Renal cortical epithelial cell (primary cell): ENCODE results near the gene CYB5R3. TPM values are rescaled to one million over a fixed set of nuclear protein-coding genes. Genes with fewer than 3 reads are reported as not detected.
"Not testable (repeated sequence)": the region's sequence is repeated elsewhere in the genome, so short reads cannot be mapped to it uniquely, and the experiment has no call there.

Source experiments
- DNase-seq: peaks from one replicate; pipeline ENCODE4 v3.0.0-alpha.2; 2011; ENCODE audit warnings: low read depth
- total RNA-seq: library from RNA; depleted of rRNA; stranded (reverse); fragments of >200 nt; gene quantifications from 2 replicates; pipeline ENCODE4 v1.2.3, GENCODE V29; 2014

Gene CYB5R3
- total RNA-seq, 1 donor from 2014 or later, result 86.9 TPM

DNA sequence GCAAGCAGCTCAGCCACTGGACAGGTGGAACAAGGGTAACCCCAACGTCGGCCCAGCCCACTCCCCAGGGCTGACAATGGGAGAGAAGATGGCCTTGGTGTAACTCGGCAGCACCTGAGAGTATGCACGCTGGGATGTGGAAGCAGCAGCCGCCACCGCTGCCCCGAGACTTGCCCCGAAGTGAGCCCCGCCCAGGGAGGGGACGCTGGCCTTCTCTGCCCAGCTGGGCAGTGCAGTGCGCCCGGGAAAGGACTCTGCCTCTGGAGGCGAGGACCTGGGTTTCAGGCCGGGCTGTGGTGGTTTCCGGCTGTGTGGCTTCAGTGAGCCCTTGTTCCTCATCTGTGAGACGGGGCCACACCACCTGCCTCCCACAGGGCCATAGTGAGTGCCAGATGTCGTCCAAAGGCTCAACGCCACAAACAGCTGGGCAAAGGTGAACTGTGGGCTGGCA lies 25.9 kb downstream of the CYB5R3 start:
- no peak for DNase-seq

DNA sequence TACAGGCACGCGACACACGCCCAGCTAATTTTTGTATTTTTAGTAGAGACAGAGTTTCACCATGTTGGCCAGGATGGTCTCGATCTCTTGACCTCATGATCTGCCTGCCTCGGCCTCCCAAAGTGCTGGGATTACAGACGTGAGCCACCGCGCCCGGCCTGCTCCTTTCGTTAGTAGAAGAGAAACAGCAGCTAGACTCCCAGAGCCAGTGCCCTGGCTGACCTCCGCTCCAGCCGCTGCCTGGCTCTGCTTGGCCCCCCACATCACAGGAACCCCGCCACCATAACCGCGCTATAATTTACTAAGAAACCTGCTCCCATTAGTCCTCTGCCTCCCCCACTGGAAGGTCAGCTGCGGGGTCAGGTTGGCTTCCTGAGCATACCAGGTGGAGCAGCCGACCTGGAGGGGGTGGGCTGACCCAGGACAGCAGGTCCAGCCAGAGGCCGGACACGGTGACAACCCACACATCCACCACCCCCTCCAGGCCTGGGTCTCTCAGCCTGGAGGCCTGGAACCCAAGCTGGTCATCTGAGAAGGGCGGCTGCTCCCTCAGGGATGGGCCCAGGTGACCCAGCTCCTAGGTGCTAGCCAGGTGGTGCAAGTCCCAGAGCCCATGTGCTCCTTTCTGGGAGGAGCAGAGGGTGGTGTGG lies 27.0 kb downstream of the CYB5R3 start:
- no peak for DNase-seq

- peak; percentile 69 for DNase-seq
Measured at GRCh38 chr22:42621505-42622002, 27.6 kb downstream of the CYB5R3 start.

DNA sequence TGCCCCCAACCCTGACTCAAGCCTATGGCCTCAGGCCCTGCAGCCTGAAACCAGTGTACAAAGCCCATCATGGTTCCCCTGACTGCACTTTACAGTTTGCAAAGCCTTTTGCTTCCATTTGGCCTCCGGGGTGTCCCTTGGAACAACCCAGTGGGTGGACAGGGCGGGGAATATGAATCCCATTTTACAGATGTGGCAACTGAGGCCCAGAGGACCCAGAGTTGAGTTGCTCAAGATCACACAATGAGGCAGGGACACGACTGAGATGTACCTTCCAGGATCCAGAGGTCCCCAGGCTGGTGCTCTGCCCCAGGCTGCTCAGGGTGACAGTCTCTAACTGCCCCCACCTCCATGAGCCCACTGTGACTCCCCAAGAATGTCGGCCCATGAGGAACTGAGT lies 29.1 kb downstream of the CYB5R3 start:
- DNase-seq, result no peak

GRCh38 chr22:42619261-42620063 lies 29.7 kb downstream of the CYB5R3 start:
- DNase-seq, result no peak

DNA sequence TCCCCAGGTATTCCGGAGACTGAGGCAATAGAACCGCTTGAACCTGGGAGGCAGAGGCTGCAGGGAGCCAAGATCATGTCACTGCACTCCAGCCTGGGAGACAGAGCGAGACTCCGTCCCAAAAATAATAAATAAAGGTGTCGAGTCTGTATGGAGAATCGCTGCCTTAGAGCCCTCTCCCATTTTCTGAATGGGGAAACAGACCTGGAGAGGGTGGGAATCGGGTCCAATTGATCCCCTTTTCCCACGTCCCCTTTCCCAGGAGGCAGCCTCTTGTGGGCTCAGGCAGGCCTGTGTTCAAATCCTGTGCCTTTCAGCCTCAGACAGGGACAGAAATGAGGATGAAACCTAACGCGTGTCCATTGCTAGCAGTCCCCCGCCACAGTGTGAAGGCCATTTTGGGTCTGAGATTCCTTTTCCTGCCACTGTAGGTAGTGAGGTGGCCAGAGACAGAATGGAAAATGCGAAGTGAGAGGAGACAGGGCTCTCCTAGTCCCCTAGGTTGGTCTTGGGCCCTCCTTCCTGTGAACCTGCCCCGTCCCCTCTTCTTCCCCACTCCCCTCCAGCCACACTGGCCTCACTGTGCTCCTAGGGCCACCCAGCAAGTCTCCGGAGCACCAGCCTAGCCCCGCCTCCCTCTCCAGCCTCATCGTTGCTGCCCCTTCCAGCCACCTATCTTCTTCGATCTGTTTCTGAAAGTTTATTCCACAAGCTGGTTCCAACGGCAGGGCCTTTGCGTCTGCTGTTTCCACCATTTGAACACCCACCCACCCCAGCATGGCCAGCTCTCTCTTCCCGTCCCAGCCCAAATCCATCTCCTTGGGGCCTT lies 31.8 kb downstream of the CYB5R3 start:
- DNase-seq, result no peak

DNA sequence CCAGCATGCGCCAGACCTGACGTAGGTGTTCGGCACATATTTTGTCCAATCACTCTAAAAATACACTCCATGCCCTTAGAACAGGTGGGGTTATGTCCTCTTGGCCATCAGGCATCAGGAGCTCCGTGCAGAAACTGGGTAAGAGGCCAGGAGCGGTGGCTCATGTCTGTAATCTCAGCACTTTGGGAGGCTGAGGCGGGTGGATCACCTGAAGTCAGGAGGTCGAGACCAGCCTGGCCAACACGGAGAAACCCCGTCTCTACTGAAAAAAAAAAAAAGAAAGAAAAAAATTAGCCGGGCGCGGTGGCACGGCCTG lies 33.4 kb downstream of the CYB5R3 start:
- DNase-seq, result not testable (repeated sequence)

DNA sequence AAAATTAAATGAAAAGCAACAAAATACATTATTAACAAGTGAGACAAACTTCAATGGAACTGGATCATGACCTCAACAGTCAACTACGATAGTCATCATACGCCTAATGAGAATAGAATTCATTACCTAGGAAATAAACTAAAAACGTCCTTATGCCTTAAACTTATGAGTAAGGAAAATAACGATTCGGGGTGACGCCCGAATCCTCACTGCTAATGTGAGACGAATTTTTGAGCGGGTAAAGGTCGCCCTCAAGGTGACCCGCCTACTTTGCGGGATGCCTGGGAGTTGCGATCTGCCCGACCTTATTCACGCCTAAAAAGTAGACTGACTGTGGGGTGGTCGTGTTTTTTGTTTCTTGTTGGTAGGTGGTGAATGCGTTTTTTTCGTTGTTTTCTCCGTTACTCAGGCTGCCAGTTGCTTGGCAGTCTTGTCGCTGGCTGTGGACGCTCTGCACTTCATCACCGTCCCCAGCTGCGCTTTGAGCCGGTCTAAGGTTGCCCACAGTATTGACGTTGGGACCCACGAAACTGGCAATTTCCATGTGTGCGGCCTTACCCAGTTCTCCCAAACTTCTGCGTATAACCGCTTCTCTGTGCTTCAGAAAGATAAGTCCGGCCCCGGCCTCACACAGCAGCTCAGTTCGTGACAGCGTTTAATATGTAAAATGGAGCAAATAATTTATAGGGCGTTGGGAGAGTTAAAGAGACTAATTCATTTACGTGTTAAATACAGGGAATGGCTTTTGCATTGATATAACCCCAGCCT lies 33.9 kb downstream of the CYB5R3 start:
- DNase-seq, result peak; percentile 97

DNA sequence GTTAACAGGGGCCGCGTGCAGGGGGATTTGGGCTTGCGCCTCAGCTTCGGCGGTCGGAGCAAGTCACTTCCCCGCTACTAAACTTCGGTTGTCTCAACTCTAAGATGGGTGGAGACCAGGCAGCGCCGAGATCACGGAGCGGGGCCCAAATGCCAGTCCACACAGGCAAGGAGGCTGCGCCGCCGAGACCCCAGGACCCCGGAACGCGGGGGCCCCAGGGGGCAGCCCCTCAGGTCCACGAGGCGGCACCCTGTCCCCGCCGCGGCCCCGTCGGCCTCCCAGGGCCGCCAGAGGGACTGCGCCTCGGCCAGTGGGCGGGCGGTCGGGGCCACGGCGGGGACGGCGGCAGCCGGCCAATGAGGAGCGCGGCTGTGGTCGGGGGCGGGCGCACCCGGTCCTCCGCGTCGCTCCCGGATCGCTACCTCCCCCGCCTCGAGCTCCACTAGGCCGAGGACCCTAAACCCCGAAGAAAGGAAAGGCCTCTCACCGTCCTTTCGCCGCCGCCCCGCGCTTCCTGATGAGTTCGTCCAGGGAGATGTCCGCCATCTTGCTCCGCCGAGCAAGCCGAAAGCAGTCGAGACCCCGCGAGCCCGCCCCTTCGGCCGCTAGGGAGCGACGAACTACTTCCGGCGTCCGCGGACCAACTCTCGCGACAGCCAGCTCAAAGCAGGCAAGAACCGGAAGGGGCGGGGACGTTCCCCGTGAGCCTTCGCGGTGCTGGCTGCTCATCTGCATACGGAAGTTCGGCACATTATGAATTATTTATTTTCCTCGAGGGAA lies 34.7 kb downstream of the CYB5R3 start, which contains the start of gene POLDIP3:
TSS of gene POLDIP3 (minus strand) at position 572 of the 780 bp plus-strand sequence. CDS start at position 546, 26 bp downstream.
- DNase-seq, result peak; percentile 93

DNA sequence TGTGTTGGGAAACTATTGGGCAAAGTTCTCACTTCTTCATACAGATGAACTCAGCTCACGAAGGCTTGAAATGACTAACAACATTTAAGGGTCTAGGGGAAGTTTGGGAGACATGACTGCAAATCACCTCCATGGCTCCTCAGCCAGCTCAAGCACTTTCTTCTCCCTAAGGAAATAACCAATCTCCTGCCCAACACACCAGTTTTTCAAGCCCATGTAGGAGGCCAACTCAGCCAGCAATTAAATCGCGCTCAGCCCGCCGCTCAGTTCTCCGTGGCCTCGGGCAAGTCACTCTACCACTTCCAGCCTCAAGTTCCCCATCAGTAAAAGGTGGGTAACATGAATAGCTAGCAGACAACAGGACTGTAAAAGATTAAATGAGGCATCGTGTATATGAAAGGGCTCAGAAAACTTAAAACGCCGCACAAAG lies 35.3 kb downstream of the CYB5R3 start:
- DNase-seq, result peak; percentile 27

DNA sequence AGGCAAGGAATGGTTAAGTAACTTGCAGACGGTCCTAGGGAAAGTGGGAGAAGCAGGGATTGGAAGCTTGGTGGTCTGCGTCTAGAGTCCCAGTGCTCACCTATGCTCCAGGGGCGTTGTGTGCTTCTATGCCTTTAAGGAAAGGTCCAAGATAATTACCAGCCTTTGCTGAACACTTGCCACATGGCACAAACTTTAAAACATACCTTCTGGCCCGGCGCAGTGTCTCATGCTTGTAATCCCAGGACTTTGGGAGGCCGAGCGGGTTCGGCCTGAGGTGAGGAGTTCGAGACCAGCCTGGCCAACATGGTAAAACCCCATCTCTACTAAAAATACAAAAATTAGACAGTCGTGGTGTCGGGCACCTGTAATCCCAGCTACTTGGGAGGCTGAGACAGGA lies 36.9 kb downstream of the CYB5R3 start:
- DNase-seq, result no peak

DNA sequence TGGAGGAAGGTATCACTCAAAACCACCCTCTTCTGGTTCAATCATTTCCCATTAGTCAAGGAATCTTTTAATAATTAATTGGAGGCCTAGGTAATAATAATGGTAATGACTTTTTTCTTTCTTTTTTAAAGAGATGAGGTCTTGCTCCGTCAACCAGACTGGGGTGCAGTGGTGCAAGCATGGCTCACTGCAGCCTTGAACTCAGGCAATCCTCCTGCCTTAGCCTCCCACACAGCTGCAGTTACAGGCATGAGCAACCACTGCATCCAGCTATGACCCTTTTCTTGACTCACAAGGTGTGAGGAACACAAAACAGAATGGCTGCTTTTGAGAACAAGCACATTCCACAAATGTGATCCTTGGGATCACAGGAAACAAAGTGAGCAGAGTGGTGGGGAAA lies 38.1 kb downstream of the CYB5R3 start:
- DNase-seq, result peak; percentile 90

DNA sequence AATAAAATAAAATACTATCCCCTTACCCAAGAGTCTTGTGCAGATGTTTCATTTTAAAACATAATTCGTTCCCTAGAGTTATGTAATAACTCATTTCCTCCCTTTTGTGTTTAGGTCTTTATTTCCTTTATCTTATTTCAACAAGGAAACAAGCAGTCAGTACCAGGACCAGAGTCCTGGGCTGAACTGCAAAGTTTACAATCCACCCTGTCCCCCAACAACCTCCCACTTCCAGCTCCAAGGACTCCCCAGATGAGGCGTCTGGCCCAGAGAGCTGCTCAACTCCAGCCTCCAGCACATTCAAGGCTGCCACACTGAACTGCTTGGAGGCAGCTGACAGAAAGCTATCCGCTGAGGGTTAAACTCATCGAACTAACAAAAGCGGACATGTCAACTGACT lies 39.0 kb downstream of the CYB5R3 start:
- DNase-seq, result no peak

GRCh38 chr22:42608823-42609361 lies 40.3 kb downstream of the CYB5R3 start:
- peak; percentile 76 for DNase-seq

DNA sequence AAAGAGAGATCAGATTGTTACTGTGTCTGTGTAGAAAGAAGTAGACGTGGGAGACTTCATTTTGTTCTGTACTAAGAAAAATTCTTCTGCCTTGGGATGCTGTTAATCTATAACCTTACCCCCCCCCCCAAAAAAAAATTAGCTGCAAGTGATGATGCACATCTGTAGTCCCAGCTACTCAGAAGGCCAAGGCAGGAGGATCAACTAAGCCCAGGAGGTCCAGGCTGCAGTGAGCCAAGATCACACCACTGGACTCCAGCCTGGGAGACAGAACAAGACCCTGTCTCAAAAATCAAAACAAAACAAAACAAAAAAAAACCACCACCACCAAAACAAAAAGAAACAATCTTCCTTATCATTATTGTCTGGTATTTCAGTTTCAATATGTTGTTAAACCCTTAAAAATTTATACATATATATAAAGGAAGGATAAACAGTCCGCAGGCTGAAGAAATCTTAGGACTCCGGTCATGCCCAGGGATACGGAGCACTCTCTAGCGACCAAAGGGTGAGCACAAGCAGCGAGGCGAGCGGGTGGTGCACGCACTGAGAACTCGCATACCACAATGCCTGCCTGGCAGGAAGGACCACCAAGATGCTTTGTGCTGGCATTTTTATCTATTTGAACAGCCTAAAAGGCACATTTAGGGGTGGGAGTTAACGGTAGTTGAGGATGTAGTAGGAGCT lies 40.9 kb downstream of the CYB5R3 start:
- DNase-seq, result no peak

DNA sequence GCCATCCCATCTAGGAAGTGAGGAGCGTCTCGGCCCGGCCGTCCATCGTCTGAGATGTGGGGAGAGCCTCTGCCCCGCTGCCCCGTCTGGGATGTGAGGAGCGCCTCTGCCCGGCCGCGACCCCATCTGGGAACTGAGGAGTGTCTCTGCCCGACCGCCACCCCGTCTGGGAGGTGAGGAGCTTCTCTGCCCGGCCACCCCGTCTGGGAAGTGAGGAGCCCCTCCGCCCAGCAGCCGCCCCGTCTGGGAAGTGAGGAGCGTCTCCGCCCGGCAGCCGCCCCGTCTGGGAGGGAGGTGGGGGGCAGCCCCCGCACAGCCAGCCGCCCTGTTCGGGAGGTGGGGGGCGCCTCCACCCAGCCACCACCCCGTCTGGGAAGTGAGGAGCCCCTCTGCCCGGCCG lies 41.6 kb downstream of the CYB5R3 start:
- DNase-seq, result not testable (repeated sequence)

DNA sequence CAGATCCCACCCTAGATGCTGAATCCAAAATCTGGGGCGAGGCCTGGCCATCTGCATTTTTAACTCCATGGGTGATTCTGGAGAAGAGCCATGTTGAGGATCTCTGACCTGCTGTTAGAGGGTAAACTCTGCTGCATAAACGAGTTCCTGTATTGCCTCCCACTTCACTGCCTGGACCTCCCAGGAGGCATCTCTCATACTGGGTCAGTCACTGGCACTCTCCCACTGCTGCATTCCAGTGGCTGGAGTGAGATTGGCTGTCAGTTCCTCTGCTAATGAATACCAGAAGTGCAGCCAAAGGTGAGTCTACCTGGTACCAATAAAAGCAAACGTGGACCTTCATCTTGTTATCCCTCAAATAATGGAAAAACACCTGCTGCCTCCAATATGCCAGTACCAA lies 44.8 kb downstream of the CYB5R3 start:
- peak; percentile 62 for DNase-seq

DNA sequence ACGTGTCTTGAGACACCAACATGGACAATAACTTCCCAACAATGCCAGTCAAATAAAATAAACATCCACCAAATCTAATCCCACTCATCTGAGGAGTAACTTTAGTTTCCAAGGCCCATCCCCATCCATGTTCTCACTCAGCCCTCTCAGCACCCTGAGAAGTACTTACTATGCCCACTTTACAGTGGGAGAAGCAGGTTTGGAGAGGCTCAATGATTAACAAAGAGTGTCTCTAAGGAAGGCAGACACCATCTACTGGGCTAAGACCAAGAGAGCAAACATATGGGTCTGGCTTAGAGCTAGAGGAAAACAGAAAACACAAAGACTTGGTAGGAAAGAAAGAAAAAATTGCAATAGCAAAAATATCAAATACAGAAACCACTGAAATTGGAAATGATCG lies 45.8 kb downstream of the CYB5R3 start:
- no peak for DNase-seq

GRCh38 chr22:42602470-42602869 lies 46.7 kb downstream of the CYB5R3 start:
- no peak for DNase-seq
